HG02588 (cell line): ENCODE results near the gene DNAH10.
"Not testable (repeated sequence)": the region's sequence is repeated elsewhere in the genome, so short reads cannot be mapped to it uniquely, and the experiment has no call there.

Source experiments
- ATAC-seq: cut with Tn5 transposase; IDR thresholded peaks from one replicate; pipeline ENCODE4 v1.9.1; 2021; ENCODE audit warnings: mild to moderate bottlenecking, moderate library complexity; ENCODE audit not compliant: unreplicated experiment

The DNAH10 gene

GRCh38 chr12:123748161-123748560, 13.9 kb upstream of the DNAH10 start:
- no peak for ATAC-seq

DNA sequence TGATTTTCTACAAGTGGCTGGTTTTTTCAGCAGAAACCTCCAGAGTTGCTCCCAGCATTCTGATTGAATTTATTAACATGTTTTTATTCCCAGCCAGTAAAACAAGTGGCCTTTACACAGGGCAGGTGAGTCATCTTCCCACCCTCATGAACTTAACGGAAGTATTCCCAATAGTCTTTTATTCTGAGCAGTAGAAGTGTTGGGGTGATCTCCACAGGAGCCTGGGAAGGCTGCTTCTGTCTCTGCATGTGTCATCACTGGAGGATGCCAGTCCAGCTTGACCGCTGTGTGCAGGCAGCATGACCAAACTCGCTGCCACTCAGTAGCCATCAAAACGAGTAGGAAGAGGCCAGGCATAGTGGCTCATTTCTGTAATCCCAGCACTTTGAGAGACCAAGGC, 13.4 kb upstream of the DNAH10 start:
- no peak for ATAC-seq

DNA sequence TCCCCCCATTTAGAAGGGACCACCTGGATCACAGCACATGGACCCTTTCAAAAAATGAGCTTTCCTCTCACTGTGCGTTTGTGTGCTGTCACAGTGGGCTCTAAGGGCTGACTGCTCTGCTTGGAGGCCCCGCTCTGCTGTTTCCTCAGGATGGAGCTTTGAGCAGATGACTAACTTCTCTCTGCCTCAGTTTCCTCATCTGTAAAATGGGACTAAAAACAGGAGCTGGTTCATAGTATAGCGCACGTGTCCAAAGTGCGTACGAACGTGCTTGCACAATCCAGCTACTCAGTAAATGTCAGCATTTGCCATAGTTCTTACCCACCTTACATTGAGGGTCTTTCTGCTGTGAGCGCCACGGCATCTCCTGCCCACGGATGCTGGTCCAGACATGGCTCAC, 12.7 kb upstream of the DNAH10 start:
- no peak for ATAC-seq

GRCh38 chr12:123750159-123750656, 11.9 kb upstream of the DNAH10 start:
- no peak for ATAC-seq

DNA sequence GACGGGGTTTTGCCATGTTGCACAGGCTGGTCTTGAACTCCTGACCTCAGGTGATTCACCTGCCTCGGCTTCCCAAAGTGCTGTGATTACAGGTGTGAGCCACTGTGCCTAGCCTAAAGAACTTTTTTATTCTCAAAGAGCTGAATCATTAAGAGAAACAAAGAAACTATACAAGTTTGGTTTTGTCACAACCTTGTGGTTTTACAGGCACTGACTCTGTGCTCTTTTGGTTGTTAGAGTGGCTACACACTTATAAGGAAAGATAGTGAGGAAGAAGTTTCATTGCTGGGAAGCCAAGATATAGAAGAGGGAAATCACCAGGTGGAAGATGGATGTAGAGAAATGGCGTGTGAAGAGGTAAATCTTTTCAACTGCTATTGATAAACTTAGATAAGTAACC, 10.1 kb upstream of the DNAH10 start:
- ATAC-seq: no peak

- ATAC-seq: no peak
Observed at GRCh38 chr12:123754041-123754772, 7.9 kb upstream of the DNAH10 start.

- no peak for ATAC-seq
Observed at GRCh38 chr12:123757561-123757960, 4.5 kb upstream of the DNAH10 start.

- ATAC-seq: no peak
Observed at GRCh38 chr12:123760267-123760938, 1.7 kb upstream of the DNAH10 start.

DNA sequence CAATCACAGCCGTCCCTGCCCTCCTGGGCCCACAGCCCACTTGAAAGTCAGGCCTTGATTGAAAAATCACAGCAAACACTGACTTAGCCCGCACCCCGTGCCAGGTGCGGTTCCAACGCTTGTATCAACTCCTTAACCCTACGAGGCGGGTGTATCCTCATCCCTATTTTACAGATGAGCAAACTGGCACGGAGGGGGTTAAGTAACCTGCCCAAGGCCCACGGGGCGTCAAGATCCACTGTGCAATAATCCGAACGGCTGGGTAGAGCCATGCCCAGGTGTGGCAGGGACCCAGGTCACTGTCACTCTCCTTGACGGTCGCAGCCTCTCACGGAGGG, 583 bp downstream of the DNAH10 start:
- ATAC-seq: no peak

DNA sequence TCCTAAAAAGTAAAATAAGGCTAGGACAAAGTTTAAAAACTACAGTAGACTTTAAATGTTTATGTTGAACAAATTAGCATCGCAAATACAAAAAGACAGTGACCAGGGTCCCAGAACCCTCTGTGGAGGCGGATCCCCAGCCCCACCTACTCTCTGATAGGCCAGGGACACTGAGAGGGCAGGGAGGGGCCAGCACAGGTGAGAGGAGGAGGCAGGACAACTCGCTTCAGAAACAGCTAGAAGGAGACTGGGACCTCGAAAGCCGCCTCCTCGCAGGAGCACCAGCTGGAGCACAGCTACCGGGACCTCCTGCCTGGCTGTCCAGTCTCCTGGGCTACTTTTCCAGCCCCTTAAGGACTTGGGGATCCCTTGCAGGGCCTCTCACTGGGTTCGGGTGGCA, 992 bp downstream of the DNAH10 start:
- ATAC-seq: no peak

DNA sequence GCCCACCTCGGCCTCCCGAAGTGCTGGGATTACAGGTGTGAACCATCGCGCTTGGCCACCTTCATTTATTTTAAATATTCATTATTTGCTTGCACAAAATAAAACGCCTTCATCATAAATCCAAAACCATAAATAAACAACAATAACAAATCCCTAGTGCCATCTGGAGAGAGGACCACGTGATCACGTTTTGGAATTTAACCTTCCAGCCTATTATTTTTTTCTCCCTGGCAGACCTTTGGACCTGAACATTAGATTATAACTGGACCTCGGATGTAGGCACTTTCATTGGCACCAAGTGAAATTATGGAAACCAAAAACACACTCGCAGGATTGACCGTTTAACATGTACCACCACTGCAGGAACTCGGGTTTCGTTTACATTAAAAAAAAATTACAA, 2.0 kb downstream of the DNAH10 start:
- ATAC-seq: no peak

DNA sequence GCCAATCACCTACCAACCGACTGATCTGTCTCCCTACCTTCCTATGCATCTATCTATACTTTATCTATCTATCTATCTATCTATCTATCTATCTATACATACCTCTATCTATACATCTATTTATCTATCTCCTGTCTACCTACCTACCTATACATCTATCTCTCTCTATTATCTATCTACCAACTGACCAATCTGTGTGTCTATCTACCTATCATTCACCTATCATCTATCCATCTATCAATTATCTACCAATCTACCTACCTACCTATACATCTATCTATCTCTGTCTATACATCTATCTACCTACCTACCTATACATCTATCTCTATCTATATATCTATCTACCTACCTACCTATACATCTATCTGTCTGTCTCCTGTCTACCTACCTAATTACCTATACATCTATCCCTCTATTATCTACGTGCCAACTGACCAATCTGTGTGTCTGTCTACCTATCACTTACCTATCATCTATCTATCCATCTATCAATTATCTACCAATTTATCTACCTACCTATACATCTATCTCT, 3.5 kb downstream of the DNAH10 start:
- no peak for ATAC-seq

DNA sequence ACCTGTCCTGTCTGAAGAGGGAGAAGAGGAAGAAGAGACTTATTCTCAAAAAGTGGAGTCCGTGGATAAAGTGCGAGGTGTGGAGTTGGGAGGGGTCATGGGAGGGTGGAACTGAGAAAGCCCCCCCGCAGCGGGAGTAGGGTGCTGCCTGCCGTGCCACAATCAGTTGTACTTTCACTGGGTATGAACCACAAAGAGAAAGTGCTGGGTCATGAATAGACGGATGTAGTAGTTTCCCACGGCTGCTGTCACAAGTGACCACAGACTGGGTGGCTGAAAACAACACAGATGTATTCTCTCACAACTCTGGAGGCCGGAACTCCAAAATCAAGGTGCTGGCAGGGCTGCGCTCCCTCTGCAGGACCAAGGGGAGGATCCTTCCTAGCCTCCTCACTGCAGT, 5.5 kb downstream of the DNAH10 start:
- no peak for ATAC-seq

DNA sequence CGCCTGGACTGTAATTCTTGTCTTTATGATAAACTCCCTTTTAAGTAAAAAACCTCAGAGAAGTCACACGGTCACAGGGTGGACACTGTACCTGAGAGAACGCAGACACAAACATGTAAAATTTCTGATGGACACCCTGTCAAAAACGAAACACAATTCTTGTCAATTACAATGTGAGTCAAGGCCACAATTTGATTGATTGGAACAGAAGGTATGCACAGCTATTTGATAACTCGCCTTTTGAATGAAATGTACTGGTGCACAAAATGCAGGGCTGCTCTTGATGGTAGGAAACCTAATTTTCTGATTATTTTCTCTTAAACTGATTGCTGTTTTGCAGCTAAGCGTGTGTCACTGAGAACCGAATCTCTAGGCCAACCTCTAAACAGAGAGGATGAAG, 9.2 kb downstream of the DNAH10 start:
- no peak for ATAC-seq

GRCh38 chr12:123772074-123772473, 10.0 kb downstream of the DNAH10 start:
- no peak for ATAC-seq

GRCh38 chr12:123773375-123773774, 11.3 kb downstream of the DNAH10 start:
- no peak for ATAC-seq

DNA sequence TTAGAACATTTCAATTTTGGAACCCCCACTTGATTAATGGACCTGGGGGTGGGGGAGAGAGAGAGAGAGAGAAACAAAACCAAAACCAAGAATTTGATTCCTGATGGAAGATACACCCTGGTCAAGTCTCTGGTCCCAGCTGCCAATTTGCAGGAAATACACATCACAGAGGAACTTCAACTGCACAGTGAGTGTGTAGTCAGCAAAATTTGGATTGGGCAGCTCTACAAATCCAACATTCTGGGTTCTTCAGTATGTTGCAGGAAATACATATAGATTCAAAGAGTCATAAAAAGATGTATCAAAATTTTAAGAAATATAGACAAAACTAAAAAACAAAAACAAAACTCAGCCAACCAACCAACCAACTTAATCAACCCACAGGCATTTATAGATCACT, 17.4 kb downstream of the DNAH10 start:
- ATAC-seq: no peak

- no peak for ATAC-seq
Observed at GRCh38 chr12:123782997-123783792, 21.1 kb downstream of the DNAH10 start.

- ATAC-seq: no peak
Observed at GRCh38 chr12:123787466-123787865, 25.4 kb downstream of the DNAH10 start.

DNA sequence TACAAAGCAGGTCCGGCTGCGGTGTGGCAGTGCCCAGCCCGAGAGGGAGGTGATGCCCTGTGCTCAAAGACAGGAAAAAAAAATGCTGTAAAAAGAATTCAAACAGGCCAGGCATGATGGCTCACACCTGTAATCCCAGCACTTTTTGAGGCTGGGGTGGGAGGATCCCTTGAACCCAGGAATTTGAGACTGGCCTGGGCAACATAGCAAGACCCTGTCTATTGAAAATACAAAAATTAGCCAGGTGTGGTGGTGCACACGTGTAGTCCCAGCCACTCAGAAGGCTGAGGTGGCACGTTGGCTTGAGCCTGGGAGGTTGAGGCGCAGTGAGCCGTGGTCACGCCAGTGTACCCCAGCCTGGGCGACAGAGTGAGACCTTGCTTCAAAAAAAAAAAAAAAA, 26.4 kb downstream of the DNAH10 start:
- no peak for ATAC-seq

DNA sequence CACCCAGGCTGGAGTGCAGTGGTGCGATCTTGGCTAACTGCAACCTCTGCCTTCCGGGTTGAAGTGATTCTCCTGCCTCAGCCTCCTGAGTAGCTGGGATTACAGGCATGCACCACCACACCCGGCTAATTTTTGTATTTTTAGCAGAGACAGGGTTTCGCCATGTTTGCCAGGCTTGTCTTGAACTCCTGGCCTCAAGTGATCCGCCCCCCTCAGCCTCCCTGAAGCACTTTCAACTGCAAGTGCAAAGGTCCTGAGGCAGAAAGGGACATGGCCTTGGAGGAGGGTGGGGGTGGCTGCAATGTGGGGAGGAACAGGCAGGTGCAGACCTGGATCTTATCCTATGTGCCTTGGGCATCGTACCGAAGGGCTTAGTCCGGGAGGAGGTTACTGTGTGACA, 27.3 kb downstream of the DNAH10 start:
- ATAC-seq: not testable (repeated sequence)
